ENCODE measurements around the gene NTM.

NTM gene

GRCh38 chr11:131962818-131963217, 592.4 kb downstream of the NTM start:
- H3K4me3 ChIP-seq (ENCODE audit: low read depth, low read length) = no peak overlapping the region
- ChIA-PET POLR2A (no interaction called here), CTCF (interaction anchor here (1.2 kb wide), 1 partner anchor 268 kb away, joined by 3 read pairs; no protein-coding TSS in a partner anchor)
- no peaks in the 10 kb centered on the region for H3K9me3 ChIP-seq (ENCODE audit: control insufficient read depth, insufficient read depth, low read depth, low read length)
- no peaks in the 10 kb centered on the region for H3K36me3 ChIP-seq (ENCODE audit: control insufficient read depth in 2 of 2, insufficient read depth in 1 of 2, low read length in 2 of 2)
- H3K4me1 ChIP-seq (ENCODE audit: control insufficient read depth, insufficient read depth, low read length) = peaks cover 10% of the 10 kb centered on the region
- H3K27ac ChIP-seq (ENCODE audit: extremely low read depth, low read depth, low read length) = no peak overlapping the region
- TF ChIP-seq ZNF433 (tag by site-specific recombination; IDR thresholded peaks at IDR 0.05; ENCODE audit: low read depth) (no peak), ZNF211 (tag by site-specific recombination; IDR thresholded peaks at IDR 0.05; ENCODE audit: low read depth) (no peak), MEIS1 (CRISPR knock-in tag; IDR thresholded peaks at IDR 0.05; ENCODE audit: borderline replicate concordance) (no peak), GLI2 (tag by site-specific recombination; IDR thresholded peaks at IDR 0.05; ENCODE audit: borderline replicate concordance, low read depth) (no peak), SALL2 (tag by site-specific recombination; IDR thresholded peaks at IDR 0.05; ENCODE audit: borderline replicate concordance) (no peak), ZNF423 (tag by site-specific recombination; IDR thresholded peaks at IDR 0.05) (no peak)

GRCh38 chr11:131964698-131965483, 594.5 kb downstream of the NTM start:
- no peak for TF ChIP-seq ZNF513 (tag by site-specific recombination; IDR thresholded peaks at IDR 0.05)
- 0 out of 2 replicates have a peak, but pooled peaks have one; percentile 10 for TF ChIP-seq FEZF1 (tag by site-specific recombination; IDR thresholded peaks at IDR 0.05)
- TF ChIP-seq ZNF473 (tag by site-specific recombination; IDR thresholded peaks at IDR 0.05) = no peak
- TF ChIP-seq GLI2 (tag by site-specific recombination; IDR thresholded peaks at IDR 0.05; ENCODE audit: borderline replicate concordance, low read depth) = no peak
- TF ChIP-seq BCL11B (tag by site-specific recombination; IDR thresholded peaks at IDR 0.05; ENCODE audit: low read depth) = no peak
- no peak for TF ChIP-seq ZBTB8A (tag by site-specific recombination; IDR thresholded peaks at IDR 0.05)
- peak; percentile 77 for TF ChIP-seq OSR2 (tag by site-specific recombination; IDR thresholded peaks at IDR 0.05)
- Histone ChIP-seq H3K27ac (ENCODE audit: extremely low read depth, low read depth, low read length) (no peak overlapping the region), H3K36me3 (ENCODE audit: control insufficient read depth in 2 of 2, insufficient read depth in 1 of 2, low read length in 2 of 2) (no peaks in the 10 kb centered on the region), H3K4me3 (ENCODE audit: low read depth, low read length) (no peak overlapping the region), H3K9me3 (ENCODE audit: control insufficient read depth, insufficient read depth, low read depth, low read length) (no peaks in the 10 kb centered on the region), H3K4me1 (ENCODE audit: control insufficient read depth, insufficient read depth, low read length) (peaks cover 5% of the 10 kb centered on the region; the same call in 1 of the 2 replicates)
- ChIA-PET POLR2A (no interaction called here), CTCF (interaction anchor here (1.4 kb wide), 1 partner anchor 277 kb away, joined by 3 read pairs; no protein-coding TSS in a partner anchor)

- CTCF ChIA-PET = interaction anchor here (0.6 to 1.4 kb wide), 2 partner anchors 12 to 277 kb away, joined by 3 read pairs; no protein-coding TSS in a partner anchor
- POLR2A ChIA-PET = no interaction called here
- Histone ChIP-seq H3K9me3 (ENCODE audit: control insufficient read depth, insufficient read depth, low read depth, low read length) (no peaks in the 10 kb centered on the region), H3K27ac (ENCODE audit: extremely low read depth, low read depth, low read length) (no peak overlapping the region), H3K4me3 (ENCODE audit: low read depth, low read length) (no peak overlapping the region), H3K36me3 (ENCODE audit: control insufficient read depth in 2 of 2, insufficient read depth in 1 of 2, low read length in 2 of 2) (no peaks in the 10 kb centered on the region), H3K4me1 (ENCODE audit: control insufficient read depth, insufficient read depth, low read length) (peaks cover 5% of the 10 kb centered on the region; the same call in 1 of the 2 replicates)
- TF ChIP-seq ZNF561 (tag by site-specific recombination; IDR thresholded peaks at IDR 0.05; ENCODE audit: borderline replicate concordance) = no peak
- no peak for TF ChIP-seq ATF2 (tag by site-specific recombination; IDR thresholded peaks at IDR 0.05; ENCODE audit: low read depth)
- no peak for TF ChIP-seq ZSCAN23 (tag by site-specific recombination; IDR thresholded peaks at IDR 0.05)
- no peak for TF ChIP-seq ZNF366 (tag by site-specific recombination; conservative IDR thresholded peaks at IDR 0.05)
- TF ChIP-seq ZIC2 (tag by site-specific recombination; IDR thresholded peaks at IDR 0.05) = no peak
- TF ChIP-seq GFI1B (tag by site-specific recombination; IDR thresholded peaks at IDR 0.05) = no peak
- no peak for TF ChIP-seq ZNF626 (tag by site-specific recombination; IDR thresholded peaks at IDR 0.05)
- no peak for TF ChIP-seq GLI4 (tag by site-specific recombination; IDR thresholded peaks at IDR 0.05)
- TF ChIP-seq SCRT1 (tag by site-specific recombination; IDR thresholded peaks at IDR 0.05; ENCODE audit: borderline replicate concordance) = no peak
- no peak for TF ChIP-seq ZNF140 (tag by site-specific recombination; IDR thresholded peaks at IDR 0.05)
- TF ChIP-seq ZNF510 (tag by site-specific recombination; IDR thresholded peaks at IDR 0.05; ENCODE audit: insufficient replicate concordance) = no peak
- TF ChIP-seq ZFHX2 (tag by site-specific recombination; conservative IDR thresholded peaks at IDR 0.05) = no peak
- no peak for TF ChIP-seq ZNF664 (tag by site-specific recombination; IDR thresholded peaks at IDR 0.05)
- no peak for TF ChIP-seq ZNF114 (tag by site-specific recombination; IDR thresholded peaks at IDR 0.05)
- TF ChIP-seq ZNF169 (tag by site-specific recombination; IDR thresholded peaks at IDR 0.05) = no peak
Measured at GRCh38 chr11:131965504-131965903, 595.1 kb downstream of the NTM start.

All from HEK293 (cell line).